ENCODE measurements around the gene LGALS12.

- TF ChIP-seq CTCF (conservative IDR thresholded peaks at IDR 0.05; ENCODE audit: low read length) (no peak), EZH2phosphoT487 (IDR thresholded peaks at IDR 0.05; ENCODE audit: borderline replicate concordance) (no peak)
Observed at GRCh38 chr11:63521896-63522295, 16.0 kb downstream of the LGALS12 start.

Data from Loucy (cell line).